Spinal cord (tissue), 10 donors: Measurements from ENCODE around the gene ZNF432. TPM values are rescaled to one million over a fixed set of nuclear protein-coding genes. Genes with fewer than 3 reads are reported as not detected.
A peak's percentile ranks its signal among the peaks of the same experiment; 100 is the strongest.
"Not testable (repeated sequence)": the region's sequence is repeated elsewhere in the genome, so short reads cannot be mapped to it uniquely, and the experiment has no call there.

Experiments used
- DNase-seq, 6 donors: peaks; one replicate each; pipeline versions ENCODE4 v3.0.0 to v3.0.0-alpha.2; 2013 to 2015; ENCODE audit warnings: low spot score in 6 of 6, low read depth in 4 of 6
- H3K27ac ChIP-seq: one replicate; pipeline ENCODE4 v1.5.1; 2013; ENCODE audit warnings: low read depth, low read length, control low read depth
- H3K27me3 ChIP-seq: one replicate; pipeline ENCODE4 v1.6.1; 2013; ENCODE audit warnings: low read length; ENCODE audit not compliant: control insufficient read depth, insufficient read depth
- H3K36me3 ChIP-seq: one replicate; pipeline ENCODE4 v1.6.1; 2013; ENCODE audit warnings: low read length; ENCODE audit not compliant: control insufficient read depth, insufficient read depth
- H3K4me1 ChIP-seq: one replicate; pipeline ENCODE4 v1.6.1; 2013; ENCODE audit warnings: low read length; ENCODE audit not compliant: control insufficient read depth, insufficient read depth
- H3K4me3 ChIP-seq: one replicate; pipeline ENCODE4 v1.5.1; 2013; ENCODE audit warnings: low read depth, low read length, control low read depth
- H3K9me3 ChIP-seq: one replicate; pipeline ENCODE4 v1.6.1; 2013; ENCODE audit warnings: low read length; ENCODE audit not compliant: control insufficient read depth, insufficient read depth
- WGBS: methylation state at CpG from one replicate; pipeline ENCODE4 v1.1.5; 2013; ENCODE audit warnings: missing lambda C conversion rate; ENCODE audit not compliant: insufficient coverage; 5-methylcytosine and 5-hydroxymethylcytosine counted together
- long read RNA-seq, 4 donors: transcript quantifications; one replicate each; lab custom pipeline, GENCODE V29; 2026
- polyA plus RNA-seq, 2 donors: library from polyadenylated mRNA; unstranded; fragments of 120-200 nt; gene quantifications; one replicate each; pipeline ENCODE4 v1.2.1, GENCODE V29; 2013; ENCODE audit not compliant: insufficient read length in 2 of 2
- total RNA-seq, 2 donors: library from RNA; depleted of rRNA in 1 of 2; stranded (reverse); fragments of 120-200 nt in 1 of 2; fragments of >200 nt in 1 of 2; gene quantifications; one replicate each; pipeline versions ENCODE4 v1.2.3 to v1.2.4, GENCODE V29; 2013 to 2014
- donor health status: healthy.

The ZNF432 gene
- 10 to 100 TPM; 17.7 to 24.2 TPM for total RNA-seq
- 10 to 100 TPM; 17.7 to 22.4 TPM for polyA plus RNA-seq
- long read RNA-seq, donor 1, partial matches to known transcripts, result 0 of 2 reads
- long read RNA-seq, donor 1, other reads (novel, unspliced or antisense), result 0 of 2 reads
- long read RNA-seq, donor 2, result 0 reads
- long read RNA-seq, donor 3, result 0 reads
- long read RNA-seq, donor 4, partial matches to known transcripts, result 0 of 3 reads
- long read RNA-seq, donor 4, other reads (novel, unspliced or antisense), result 0 of 3 reads

- Histone ChIP-seq H3K4me1 (no peaks in the 10 kb centered on the region), H3K27me3 (no peaks in the 10 kb centered on the region), H3K9me3 (no peaks in the 10 kb centered on the region), H3K4me3 (peak within 1 kb of the TSS; percentile 81), H3K36me3 (peaks cover 5% of the 10 kb centered on the region), H3K27ac (peak within 1 kb of the TSS; percentile 97)
- DNase-seq, result peak; percentile 90 to 100 (median 96)
- 0% methylated on average over 51 of the region's 60 CpGs for WGBS
These were observed at the start of gene ZNF432 for GRCh38 chr19:52048555-52049501. TSS of gene ZNF432 (minus strand) at chr19:52048838. CDS start at chr19:52046868, 1,970 bp downstream.

GRCh38 chr19:52096416-52096815 lies 47.8 kb upstream of the ZNF432 start:
- H3K36me3 ChIP-seq, DNase-seq, H3K27me3 ChIP-seq, H3K4me1 ChIP-seq, H3K9me3 ChIP-seq, H3K27ac ChIP-seq, H3K4me3 ChIP-seq: not testable (repeated sequence)
- WGBS, result no CpG with 5 or more reads among the region's 3 CpGs

- H3K27me3 ChIP-seq, result no peaks in the 10 kb centered on the region
- H3K9me3 ChIP-seq, result no peaks in the 10 kb centered on the region
- H3K4me1 ChIP-seq, result peaks cover 6% of the 10 kb centered on the region
- H3K36me3 ChIP-seq, result peaks cover 7% of the 10 kb centered on the region
- under 1% methylated on average over 54 of the region's 59 CpGs for WGBS
- H3K27ac ChIP-seq, result peak within 1 kb of the TSS; percentile 80
- peak; percentile 60 to 97 (median 86) for DNase-seq
- H3K4me3 ChIP-seq, result peak within 1 kb of the TSS; percentile 84
These were observed 46.8 kb upstream of the ZNF432 start, which contains the start of gene ZNF841 for GRCh38 chr19:52095172-52096014. TSS of gene ZNF841 (minus strand) at chr19:52095765. CDS start at chr19:52084801, 10,964 bp downstream.

DNA sequence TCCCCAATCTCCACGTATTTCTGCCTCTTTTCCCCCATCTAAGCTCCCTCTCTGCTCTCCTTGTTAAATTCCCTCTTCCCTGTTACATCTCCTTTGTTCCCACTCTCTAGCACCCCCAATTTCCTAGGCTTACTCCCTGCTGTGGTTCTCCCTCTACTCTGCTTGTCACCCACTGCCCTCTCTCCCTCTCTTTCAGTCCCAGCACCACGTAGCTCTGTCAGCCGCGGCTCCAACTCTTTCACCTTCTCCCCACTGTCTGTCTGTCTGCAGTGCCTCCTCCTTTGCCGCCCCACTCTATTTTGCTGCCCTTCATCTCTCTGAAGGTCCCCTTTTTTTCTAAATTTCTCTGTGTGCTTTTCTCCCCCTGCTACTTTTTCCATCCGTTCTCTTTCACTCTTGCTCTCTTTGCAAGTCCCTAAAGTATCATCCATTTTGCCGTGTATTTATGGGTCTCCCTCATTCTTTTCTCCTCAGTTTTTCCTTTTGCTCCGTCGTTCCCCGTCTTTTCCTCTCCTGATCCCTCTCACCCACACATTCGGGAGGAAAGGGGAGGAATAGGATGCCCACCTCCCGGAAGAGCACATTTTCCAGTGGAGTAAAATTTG lies 46.0 kb upstream of the ZNF432 start:
- 4% methylated on average over 7 of the region's 12 CpGs for WGBS
- peaks cover 9% of the 10 kb centered on the region for H3K36me3 ChIP-seq
- no peak for DNase-seq
- peak overlapping the region; percentile 84 for H3K4me3 ChIP-seq
- H3K4me1 ChIP-seq, result peaks cover 6% of the 10 kb centered on the region
- H3K27ac ChIP-seq, result no peak overlapping the region
- H3K27me3 ChIP-seq, result no peaks in the 10 kb centered on the region
- no peaks in the 10 kb centered on the region for H3K9me3 ChIP-seq

- Histone ChIP-seq H3K4me1 (no peaks in the 10 kb centered on the region), H3K27ac (no peak overlapping the region), H3K36me3 (peaks cover 43% of the 10 kb centered on the region), H3K9me3 (no peaks in the 10 kb centered on the region), H3K4me3 (no peak overlapping the region), H3K27me3 (no peaks in the 10 kb centered on the region)
- DNase-seq, result no peak
These were observed 37.8 kb upstream of the ZNF432 start for GRCh38 chr19:52086481-52086880.

DNA sequence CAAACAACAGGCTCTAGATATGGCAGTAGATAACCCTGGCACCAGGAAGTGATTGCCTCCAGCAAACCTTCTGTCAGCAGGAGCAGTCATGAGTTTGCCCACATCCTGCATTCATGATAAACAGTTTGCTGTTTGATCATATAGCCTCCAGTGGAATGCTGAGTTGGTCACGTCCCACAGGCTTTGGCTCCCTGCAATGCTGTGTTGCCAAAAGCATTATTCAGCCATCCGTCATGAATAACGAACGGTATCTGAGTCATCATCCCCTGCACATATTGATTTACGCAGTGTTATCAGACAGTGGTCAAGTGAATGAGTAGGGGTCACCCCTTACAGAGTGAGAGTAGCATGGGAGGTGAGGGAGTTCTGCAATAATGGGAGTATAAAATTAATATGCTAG lies 21.9 kb upstream of the ZNF432 start:
- 100% methylated on average over 5 of the region's 5 CpGs for WGBS
- H3K4me1 ChIP-seq, result no peaks in the 10 kb centered on the region
- no peak for DNase-seq
- H3K9me3 ChIP-seq, result peaks cover 13% of the 10 kb centered on the region
- H3K4me3 ChIP-seq, result no peak overlapping the region
- no peak overlapping the region for H3K27ac ChIP-seq
- H3K36me3 ChIP-seq, result peaks cover 27% of the 10 kb centered on the region
- no peaks in the 10 kb centered on the region for H3K27me3 ChIP-seq

DNA sequence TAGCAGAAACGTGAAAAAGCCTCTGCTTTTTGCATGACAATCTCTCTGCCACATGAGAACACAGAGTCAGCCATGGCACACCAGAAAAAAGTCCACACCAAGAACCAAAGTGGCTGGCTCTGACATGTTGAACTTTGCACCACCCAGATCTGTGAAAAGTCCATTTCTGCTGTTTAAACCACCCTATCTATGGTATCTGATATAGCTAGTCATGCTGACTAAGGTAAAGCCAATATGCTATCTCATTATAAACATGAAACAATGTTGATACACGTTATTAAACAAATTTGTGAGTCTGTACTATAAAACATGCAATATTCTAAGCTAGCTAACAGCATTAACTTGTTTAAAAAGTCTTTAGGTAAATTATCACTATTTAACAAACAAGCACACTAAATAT lies 21.0 kb upstream of the ZNF432 start:
- Histone ChIP-seq H3K4me3 (no peak overlapping the region), H3K9me3 (peaks cover 20% of the 10 kb centered on the region), H3K36me3 (peaks cover 27% of the 10 kb centered on the region), H3K27me3 (no peaks in the 10 kb centered on the region), H3K4me1 (no peaks in the 10 kb centered on the region), H3K27ac (no peak overlapping the region)
- no peak for DNase-seq
- no CpG with 5 or more reads among the region's 2 CpGs for WGBS

DNA sequence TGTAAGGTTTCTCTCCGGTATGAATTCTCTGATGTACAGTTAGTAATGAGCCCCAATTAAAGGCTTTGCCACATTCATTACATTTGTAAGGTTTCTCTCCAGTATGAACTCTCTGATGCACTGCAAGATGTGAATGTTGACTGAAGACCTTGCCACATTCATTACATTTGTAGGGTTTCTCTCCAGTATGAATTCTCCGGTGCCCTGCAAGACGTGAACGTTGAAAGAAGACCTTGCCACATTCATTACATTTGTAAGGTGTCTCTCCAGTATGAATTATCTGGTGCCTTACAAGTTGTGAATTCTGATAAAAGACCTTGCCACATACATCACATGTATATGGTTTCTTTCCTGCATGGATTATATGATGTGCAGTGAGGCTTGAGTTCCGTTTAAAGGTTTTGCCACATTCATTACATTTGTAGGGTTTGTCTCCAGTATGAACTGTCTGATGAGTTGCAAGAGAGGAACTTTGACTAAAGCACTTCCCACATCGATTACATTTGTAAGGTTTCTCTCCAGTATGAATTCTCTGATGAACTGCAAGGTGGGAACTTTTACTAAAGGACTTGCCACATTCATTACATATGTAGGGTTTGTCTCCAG lies 17.7 kb upstream of the ZNF432 start:
- no peak for DNase-seq
- WGBS, result no CpG with 5 or more reads among the region's 6 CpGs
- H3K9me3 ChIP-seq, result peaks cover 29% of the 10 kb centered on the region

More for the DNA sequence above, 17.7 kb upstream of the ZNF432 start:
- Histone ChIP-seq H3K27me3 (no peaks in the 10 kb centered on the region), H3K27ac (no peak overlapping the region), H3K4me1 (no peaks in the 10 kb centered on the region), H3K36me3 (peaks cover 33% of the 10 kb centered on the region), H3K4me3 (no peak overlapping the region)
